H1 (cell line): ENCODE results near the gene CBFA2T2.

Experiments used
- BCL11A ChIP-seq, 2 experiments: IDR thresholded peaks; one replicate each; pipeline ENCODE4 v1.6.1; 2011; ENCODE audit warnings: low read depth in 2 of 2, low read length in 2 of 2, mild to moderate bottlenecking in 2 of 2
- TCF12 ChIP-seq: IDR thresholded peaks from 2 replicates; pipeline ENCODE4 v1.6.1; 2011; ENCODE audit warnings: low read depth, mild to moderate bottlenecking, low read length
- TF ChIP-seq, protein P1 (sequence below), 3 experiments: IDR thresholded peaks; 1 replicate in 2 of 3; 2 replicates in 1 of 3; pipeline versions ENCODE4 v1.5.1 to v1.6.1; 2011; ENCODE audit warnings: low read length in 3 of 3, mild to moderate bottlenecking in 3 of 3, inconsistent platforms in 2 of 3, low read depth in 1 of 3, moderate library complexity in 1 of 3; ENCODE audit not compliant: insufficient read depth in 1 of 3; ENCODE audit errors: control extremely low read depth in 1 of 3

DNA sequence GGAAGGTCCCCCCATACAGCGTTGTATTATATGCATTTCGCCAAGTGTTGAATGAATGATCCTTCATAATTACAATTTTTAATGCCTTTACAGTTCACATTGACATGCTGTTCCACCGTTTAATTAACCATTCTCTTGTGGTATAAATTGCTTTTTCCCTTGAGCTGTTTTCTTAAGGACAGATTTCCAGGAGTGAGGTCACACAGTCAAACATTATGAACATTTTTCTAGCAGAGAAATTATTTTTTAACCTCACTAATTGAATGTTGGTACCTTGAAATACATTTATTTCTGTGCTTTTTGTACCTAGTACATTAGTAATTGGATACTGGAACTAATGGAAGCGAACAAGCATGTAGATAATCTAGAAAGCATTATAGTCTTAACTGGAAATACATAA is 95.5 kb downstream of the CBFA2T2 start:
- TF ChIP-seq BCL11A (IDR thresholded peaks at IDR 0.05; ENCODE audit: low read depth in 2 of 2, low read length in 2 of 2) (no peak), TCF12 (no peak)
- TF ChIP-seq, protein P1, sequence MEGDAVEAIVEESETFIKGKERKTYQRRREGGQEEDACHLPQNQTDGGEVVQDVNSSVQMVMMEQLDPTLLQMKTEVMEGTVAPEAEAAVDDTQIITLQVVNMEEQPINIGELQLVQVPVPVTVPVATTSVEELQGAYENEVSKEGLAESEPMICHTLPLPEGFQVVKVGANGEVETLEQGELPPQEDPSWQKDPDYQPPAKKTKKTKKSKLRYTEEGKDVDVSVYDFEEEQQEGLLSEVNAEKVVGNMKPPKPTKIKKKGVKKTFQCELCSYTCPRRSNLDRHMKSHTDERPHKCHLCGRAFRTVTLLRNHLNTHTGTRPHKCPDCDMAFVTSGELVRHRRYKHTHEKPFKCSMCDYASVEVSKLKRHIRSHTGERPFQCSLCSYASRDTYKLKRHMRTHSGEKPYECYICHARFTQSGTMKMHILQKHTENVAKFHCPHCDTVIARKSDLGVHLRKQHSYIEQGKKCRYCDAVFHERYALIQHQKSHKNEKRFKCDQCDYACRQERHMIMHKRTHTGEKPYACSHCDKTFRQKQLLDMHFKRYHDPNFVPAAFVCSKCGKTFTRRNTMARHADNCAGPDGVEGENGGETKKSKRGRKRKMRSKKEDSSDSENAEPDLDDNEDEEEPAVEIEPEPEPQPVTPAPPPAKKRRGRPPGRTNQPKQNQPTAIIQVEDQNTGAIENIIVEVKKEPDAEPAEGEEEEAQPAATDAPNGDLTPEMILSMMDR (IDR thresholded peaks at IDR 0.05; ENCODE audit: control extremely low read depth in 1 of 3, insufficient read depth in 1 of 3, low read depth in 1 of 3, low read length in 3 of 3) = no peak
